ENCODE data around the gene HAVCR2. TPM values are rescaled to one million over a fixed set of nuclear protein-coding genes. Genes with fewer than 3 reads are reported as not detected.

Gene HAVCR2
- total RNA-seq, 1 experiment from 2014 or later = not detected

DNA sequence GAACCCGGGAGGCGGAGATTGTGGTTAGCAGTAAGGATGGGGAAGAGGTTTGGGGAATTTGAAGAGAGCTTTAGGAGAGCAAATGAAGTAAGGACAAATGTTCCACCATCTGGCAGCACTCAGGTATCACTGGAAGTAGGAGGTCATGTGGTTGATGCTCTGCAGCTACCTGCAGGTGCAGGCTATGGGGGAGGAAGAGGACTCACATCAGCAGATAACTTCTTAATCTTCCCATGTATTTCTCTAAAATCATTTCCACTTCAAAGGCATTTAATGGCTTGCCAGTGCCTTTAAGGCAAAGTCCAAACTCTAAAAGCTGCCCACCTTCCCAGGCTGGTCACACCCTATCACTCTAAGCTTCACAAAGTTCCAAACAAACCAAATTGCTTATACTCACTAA is 41.8 kb downstream of the HAVCR2 start:
- H3K27me3 Mint-ChIP-seq (ENCODE audit: low read depth) = peaks cover 2% of the 10 kb centered on the region; the same call in 1 of the 2 replicates
- TF ChIP-seq, protein P1, sequence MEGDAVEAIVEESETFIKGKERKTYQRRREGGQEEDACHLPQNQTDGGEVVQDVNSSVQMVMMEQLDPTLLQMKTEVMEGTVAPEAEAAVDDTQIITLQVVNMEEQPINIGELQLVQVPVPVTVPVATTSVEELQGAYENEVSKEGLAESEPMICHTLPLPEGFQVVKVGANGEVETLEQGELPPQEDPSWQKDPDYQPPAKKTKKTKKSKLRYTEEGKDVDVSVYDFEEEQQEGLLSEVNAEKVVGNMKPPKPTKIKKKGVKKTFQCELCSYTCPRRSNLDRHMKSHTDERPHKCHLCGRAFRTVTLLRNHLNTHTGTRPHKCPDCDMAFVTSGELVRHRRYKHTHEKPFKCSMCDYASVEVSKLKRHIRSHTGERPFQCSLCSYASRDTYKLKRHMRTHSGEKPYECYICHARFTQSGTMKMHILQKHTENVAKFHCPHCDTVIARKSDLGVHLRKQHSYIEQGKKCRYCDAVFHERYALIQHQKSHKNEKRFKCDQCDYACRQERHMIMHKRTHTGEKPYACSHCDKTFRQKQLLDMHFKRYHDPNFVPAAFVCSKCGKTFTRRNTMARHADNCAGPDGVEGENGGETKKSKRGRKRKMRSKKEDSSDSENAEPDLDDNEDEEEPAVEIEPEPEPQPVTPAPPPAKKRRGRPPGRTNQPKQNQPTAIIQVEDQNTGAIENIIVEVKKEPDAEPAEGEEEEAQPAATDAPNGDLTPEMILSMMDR (conservative IDR thresholded peaks at IDR 0.05) = no peak

More for the DNA sequence above, 41.8 kb downstream of the HAVCR2 start:
- Histone ChIP-seq H3K27ac (ENCODE audit: insufficient read length, low read depth, low read length) (no peak overlapping the region), H2AFZ (ENCODE audit: low read length) (no peak overlapping the region), H3K23ac (ENCODE audit: insufficient read length, low read depth, low read length) (no peak overlapping the region), H3K23me2 (ENCODE audit: insufficient read length, low read depth, low read length, poor library complexity, severe bottlenecking) (no peaks in the 10 kb centered on the region), H3K9ac (ENCODE audit: extremely low read depth, insufficient read length, low read length) (no peak overlapping the region), H2BK20ac (ENCODE audit: low read depth, low read length, poor library complexity, severe bottlenecking) (no peak overlapping the region), H2BK15ac (ENCODE audit: low read depth, low read length) (no peak overlapping the region), H3K4me2 (ENCODE audit: insufficient read depth, insufficient read length, low read length) (no peak overlapping the region), H2BK12ac (ENCODE audit: insufficient read length, low read depth, low read length) (no peak overlapping the region), H3K79me2 (ENCODE audit: insufficient read depth, low read length) (no peaks in the 10 kb centered on the region), H3K18ac (ENCODE audit: insufficient read length, low read depth, low read length) (no peak overlapping the region), H3K9me3 (ENCODE audit: control insufficient read depth, low read depth, low read length) (no peaks in the 10 kb centered on the region), H3K56ac (ENCODE audit: insufficient read length, low read depth, low read length) (no peak overlapping the region), H2BK5ac (ENCODE audit: insufficient read length, low read length) (no peak overlapping the region), H4K20me1 (ENCODE audit: control insufficient read depth, insufficient read depth, insufficient read length) (no peaks in the 10 kb centered on the region), H3K14ac (ENCODE audit: insufficient read depth, low read length) (no peak overlapping the region), H4K91ac (ENCODE audit: insufficient read length, low read depth, low read length) (no peak overlapping the region), H3T11ph (ENCODE audit: low read length) (no peak overlapping the region), H3K27me3 (ENCODE audit: insufficient read depth, low read length) (no peaks in the 10 kb centered on the region), H3K4ac (ENCODE audit: low read depth, low read length) (no peak overlapping the region), H4K5ac (ENCODE audit: insufficient read length, low read depth, low read length) (no peak overlapping the region), H4K8ac (replicated peaks; ENCODE audit: insufficient read length, low read depth, low read length) (no peak overlapping the region), H3K4me1 (ENCODE audit: insufficient read depth, low read length) (no peaks in the 10 kb centered on the region), H2AK5ac (ENCODE audit: insufficient read length, low read length) (no peak overlapping the region), H3K79me1 (ENCODE audit: insufficient read depth, low read depth, low read length, poor library complexity, severe bottlenecking) (no peaks in the 10 kb centered on the region), H2BK120ac (ENCODE audit: low read depth, low read length, poor library complexity, severe bottlenecking) (no peak overlapping the region)
- no CpG with 5 or more reads among the region's 2 CpGs for WGBS (ENCODE audit: extremely low coverage, insufficient read length, low lambda C conversion rate)
- H3K9me3 Mint-ChIP-seq = no peaks in the 10 kb centered on the region; a peak in 1 of 5 replicates
- no peak overlapping the region for H3K4me3 Mint-ChIP-seq
- no peak overlapping the region; a peak in 1 of 7 replicates for H3K27ac Mint-ChIP-seq
- peaks cover 0 to 4% of the 10 kb centered on the region in 2 experiments; a peak in 1 of 4 replicates for H3K4me1 Mint-ChIP-seq
- H3K36me3 Mint-ChIP-seq (ENCODE audit: insufficient read depth in 1 of 3, low read depth in 3 of 3) = no peaks in the 10 kb centered on the region
- DNase-seq = no peak
